Uterus (tissue), 4 donors: Measurements from ENCODE around the gene GUCA2A. TPM values are rescaled to one million over a fixed set of nuclear protein-coding genes. Genes with fewer than 3 reads are reported as not detected.
A peak's percentile ranks its signal among the peaks of the same experiment; 100 is the strongest.

Experiments used
- DNase-seq, 2 donors: peaks; one replicate each; pipeline ENCODE4 v3.0.0-alpha.2; 2019 to 2020
- H3K27ac ChIP-seq, 2 donors: fragments of 200-600 bp; sonication (generic); 1 replicate in 1 of 2; 2 replicates in 1 of 2; pipeline ENCODE4 v1.5.1; 2016 to 2018
- H3K27me3 ChIP-seq, 2 donors: fragments of 200-600 bp; sonication (generic); one replicate each; pipeline ENCODE4 v1.5.1; 2018 to 2019; ENCODE audit warnings: control low read depth in 1 of 2
- H3K36me3 ChIP-seq, 2 donors: fragments of 200-600 bp; sonication (generic); one replicate each; pipeline ENCODE4 v1.5.1; 2019; ENCODE audit warnings: control low read depth in 1 of 2
- H3K4me1 ChIP-seq, 2 donors: fragments of 200-600 bp; sonication (generic); one replicate each; pipeline ENCODE4 v1.5.1; 2018 to 2019; ENCODE audit warnings: control low read depth in 1 of 2
- H3K4me3 ChIP-seq, 2 donors: fragments of 200-600 bp; sonication (generic); 1 replicate in 1 of 2; 2 replicates in 1 of 2; pipeline ENCODE4 v1.5.1; 2018 to 2019; ENCODE audit warnings: mild to moderate bottlenecking in 1 of 2
- H3K9me3 ChIP-seq, 2 donors: fragments of 200-600 bp; sonication (generic); one replicate each; pipeline ENCODE4 v1.5.1; 2019; ENCODE audit warnings: control low read depth in 1 of 2
- POLR2A ChIP-seq, 2 donors: fragments of 450-650 bp; IDR thresholded peaks; one replicate each; pipeline ENCODE4 v1.6.1; 2016; ENCODE audit warnings: antibody characterized with exemption in 2 of 2, mild to moderate bottlenecking in 1 of 2, moderate library complexity in 1 of 2
- intact Hi-C: fragments of 100-400 bp; cut with DNase I; formaldehyde crosslinking; loops from one replicate; pipeline ENCODE4 v1.15.1; 2023; ENCODE audit warnings: low total_unique reads
- total RNA-seq, 4 donors: library from RNA; depleted of rRNA in 3 of 4; stranded (reverse); fragments of >200 nt in 3 of 4; gene quantifications; one replicate each; pipeline versions ENCODE4 v1.1.0 to v1.2.4, GENCODE V29; 2014 to 2023
- TF ChIP-seq, protein P1 (sequence below), 4 experiments: fragments of 200-600 bp in 2 of 4; fragments of 450-650 bp in 2 of 4; sonication (generic) in 2 of 4; IDR thresholded peaks; one replicate each; pipeline ENCODE4 v1.5.1; 2016 to 2019; ENCODE audit warnings: antibody characterized with exemption in 4 of 4, mild to moderate bottlenecking in 2 of 4, moderate library complexity in 1 of 4
- donor health status: DM: yes; HTN: yes; CAD: no.

The GUCA2A gene
- total RNA-seq, 4 donors from 2014 or later, result not detected

- DNase-seq, result no peak
- Histone ChIP-seq H3K4me1 (no peaks in the 10 kb centered on the region), H3K27ac (no peak overlapping the region), H3K27me3 (no peaks in the 10 kb centered on the region), H3K9me3 (no peaks in the 10 kb centered on the region), H3K36me3 (no peaks in the 10 kb centered on the region), H3K4me3 (no peak overlapping the region)
- TF ChIP-seq, protein P1, sequence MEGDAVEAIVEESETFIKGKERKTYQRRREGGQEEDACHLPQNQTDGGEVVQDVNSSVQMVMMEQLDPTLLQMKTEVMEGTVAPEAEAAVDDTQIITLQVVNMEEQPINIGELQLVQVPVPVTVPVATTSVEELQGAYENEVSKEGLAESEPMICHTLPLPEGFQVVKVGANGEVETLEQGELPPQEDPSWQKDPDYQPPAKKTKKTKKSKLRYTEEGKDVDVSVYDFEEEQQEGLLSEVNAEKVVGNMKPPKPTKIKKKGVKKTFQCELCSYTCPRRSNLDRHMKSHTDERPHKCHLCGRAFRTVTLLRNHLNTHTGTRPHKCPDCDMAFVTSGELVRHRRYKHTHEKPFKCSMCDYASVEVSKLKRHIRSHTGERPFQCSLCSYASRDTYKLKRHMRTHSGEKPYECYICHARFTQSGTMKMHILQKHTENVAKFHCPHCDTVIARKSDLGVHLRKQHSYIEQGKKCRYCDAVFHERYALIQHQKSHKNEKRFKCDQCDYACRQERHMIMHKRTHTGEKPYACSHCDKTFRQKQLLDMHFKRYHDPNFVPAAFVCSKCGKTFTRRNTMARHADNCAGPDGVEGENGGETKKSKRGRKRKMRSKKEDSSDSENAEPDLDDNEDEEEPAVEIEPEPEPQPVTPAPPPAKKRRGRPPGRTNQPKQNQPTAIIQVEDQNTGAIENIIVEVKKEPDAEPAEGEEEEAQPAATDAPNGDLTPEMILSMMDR (IDR thresholded peaks at IDR 0.05), result no peak
- no peak for TF ChIP-seq POLR2A (IDR thresholded peaks at IDR 0.05)
- intact Hi-C loops, result no loop called here
Observed at GRCh38 chr1:42191319-42191718, 26.8 kb upstream of the GUCA2A start.

DNA sequence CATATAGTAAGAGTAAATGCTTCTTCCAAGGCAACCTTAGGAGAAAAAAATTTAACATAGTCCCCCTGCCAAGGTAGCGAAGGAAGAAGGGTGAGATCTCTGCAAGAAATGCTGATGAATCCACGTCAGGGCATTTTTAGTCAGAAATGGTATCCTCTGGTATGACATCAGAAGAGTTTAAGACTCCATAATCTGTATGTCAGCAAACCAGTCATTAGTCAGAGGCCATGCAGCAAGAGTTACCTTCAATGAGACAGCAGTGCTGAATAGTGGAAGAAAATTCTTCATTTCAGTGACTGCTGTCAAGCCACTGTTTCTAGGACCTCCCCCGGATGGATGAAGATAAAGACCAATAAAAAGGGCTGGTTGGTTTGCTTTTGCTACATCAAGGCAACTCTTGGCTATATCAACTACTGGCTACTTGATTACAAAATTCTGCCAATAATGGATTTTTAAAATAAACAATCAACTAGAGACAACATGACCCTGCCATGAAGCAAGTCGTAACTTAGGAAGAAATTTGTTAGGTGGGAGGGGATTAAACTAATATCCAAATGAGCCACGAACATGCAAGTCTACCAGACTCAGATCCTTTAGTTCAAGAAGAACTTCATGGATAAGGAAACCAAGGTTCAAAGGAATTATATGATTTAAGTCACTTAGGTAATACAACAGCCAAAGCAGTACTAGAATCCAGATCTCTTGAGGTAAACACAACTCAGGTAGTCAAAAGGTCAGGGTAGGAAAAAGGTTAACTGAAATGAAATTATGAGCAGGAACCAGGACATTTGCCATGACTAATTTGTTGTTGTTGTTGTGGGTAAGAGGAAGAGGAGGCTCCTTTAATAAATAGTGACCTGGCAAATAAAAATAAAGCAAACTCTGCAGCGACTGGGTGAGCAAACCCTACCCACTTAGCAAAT is 25.6 kb upstream of the GUCA2A start:
- H3K9me3 ChIP-seq, result no peaks in the 10 kb centered on the region
- no peaks in the 10 kb centered on the region for H3K4me1 ChIP-seq
- H3K27ac ChIP-seq, result no peak overlapping the region
- TF ChIP-seq POLR2A (IDR thresholded peaks at IDR 0.05), result no peak
- TF ChIP-seq, protein P1 (IDR thresholded peaks at IDR 0.05), result no peak
- intact Hi-C loops, result no loop called here
- no peak overlapping the region for H3K4me3 ChIP-seq
- no peaks in the 10 kb centered on the region for H3K27me3 ChIP-seq
- H3K36me3 ChIP-seq, result no peaks in the 10 kb centered on the region
- DNase-seq, result no peak

DNA sequence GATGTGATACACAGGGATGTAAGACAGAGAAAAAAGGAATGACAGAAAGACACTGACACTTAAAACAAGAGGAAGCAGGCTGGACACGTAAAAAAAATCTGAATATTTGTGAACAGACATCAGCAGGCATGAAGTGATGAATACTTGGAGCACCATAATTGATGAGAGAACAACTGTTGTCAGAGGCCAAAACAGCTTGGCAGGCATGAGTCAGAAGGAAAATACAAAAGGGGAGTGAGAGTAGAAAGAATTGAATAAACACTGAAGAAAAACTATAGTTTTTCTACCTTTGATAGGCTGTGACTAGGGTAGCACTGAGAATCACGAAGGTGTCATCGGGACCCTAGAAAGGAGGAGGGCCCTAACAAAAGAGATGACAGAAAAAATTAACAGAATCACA is 21.6 kb upstream of the GUCA2A start:
- no peaks in the 10 kb centered on the region for H3K27me3 ChIP-seq
- intact Hi-C loops, result no loop called here
- no peak for DNase-seq
- H3K9me3 ChIP-seq, result no peaks in the 10 kb centered on the region
- peak overlapping the region in 1 of 2 donors; percentile 11 for H3K27ac ChIP-seq
- no peak overlapping the region for H3K4me3 ChIP-seq
- no peak for TF ChIP-seq POLR2A (IDR thresholded peaks at IDR 0.05)
- TF ChIP-seq, protein P1 (IDR thresholded peaks at IDR 0.05), result no peak
- H3K4me1 ChIP-seq, result no peaks in the 10 kb centered on the region
- no peaks in the 10 kb centered on the region for H3K36me3 ChIP-seq

DNA sequence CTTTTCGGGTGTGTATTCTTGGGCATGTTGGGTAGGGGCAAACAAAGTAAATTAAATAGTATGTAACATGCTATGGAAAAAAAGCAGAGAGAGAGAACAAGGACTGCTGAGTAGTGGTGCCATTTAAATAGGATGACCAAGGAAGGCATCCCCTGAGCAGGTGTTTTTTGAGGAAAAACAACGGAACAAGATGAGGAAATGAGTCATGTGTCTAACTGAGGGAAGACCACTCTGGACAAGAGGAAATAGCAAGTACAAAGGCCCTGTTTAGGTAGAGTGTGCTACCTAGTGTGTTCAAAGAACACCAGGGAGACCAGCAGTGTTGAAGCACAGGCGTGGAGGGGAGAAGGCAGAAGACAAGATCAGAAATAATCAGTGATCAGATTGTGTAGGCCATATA is 20.1 kb upstream of the GUCA2A start:
- no peak overlapping the region for H3K4me3 ChIP-seq
- intact Hi-C loops, result no loop called here
- peaks cover 0 to 8% of the 10 kb centered on the region in 2 donors for H3K4me1 ChIP-seq
- DNase-seq, result no peak
- no peaks in the 10 kb centered on the region for H3K36me3 ChIP-seq
- no peaks in the 10 kb centered on the region for H3K27me3 ChIP-seq
- no peak overlapping the region for H3K27ac ChIP-seq
- no peaks in the 10 kb centered on the region for H3K9me3 ChIP-seq
- TF ChIP-seq POLR2A (IDR thresholded peaks at IDR 0.05), result no peak
- TF ChIP-seq, protein P1 (IDR thresholded peaks at IDR 0.05), result no peak

- Histone ChIP-seq H3K27me3 (no peaks in the 10 kb centered on the region), H3K27ac (no peak overlapping the region), H3K4me3 (no peak overlapping the region), H3K36me3 (no peaks in the 10 kb centered on the region), H3K4me1 (peaks cover 0 to 12% of the 10 kb centered on the region in 2 donors), H3K9me3 (no peaks in the 10 kb centered on the region)
- intact Hi-C loops, result no loop called here
- no peak for TF ChIP-seq POLR2A (IDR thresholded peaks at IDR 0.05)
- TF ChIP-seq, protein P1 (IDR thresholded peaks at IDR 0.05), result no peak
- DNase-seq, result no peak
Observed at GRCh38 chr1:42183957-42184268, 19.4 kb upstream of the GUCA2A start.
